ENCODE results near the gene TMEM106A. TPM values are rescaled to one million over a fixed set of nuclear protein-coding genes. Genes with fewer than 3 reads are reported as not detected.
A peak's percentile ranks its signal among the peaks of the same experiment; 100 is the strongest.
"Not testable (repeated sequence)": the region's sequence is repeated elsewhere in the genome, so short reads cannot be mapped to it uniquely, and the experiment has no call there.

The TMEM106A gene
- 10 to 100 TPM in 2 of 4 donors, 1 to 10 TPM in 2; 8.9 to 20.4 (median 13.9) TPM for polyA plus RNA-seq (ENCODE audit: insufficient read length in 4 of 4)

GRCh38 chr17:43211480-43212402, at the start of gene TMEM106A:
TSS of gene TMEM106A (plus strand) at chr17:43211875. CDS start at chr17:43213042, 1,167 bp downstream.
- DNase-seq (ENCODE audit: low read depth in 4 of 4, low spot score in 3 of 4): peak; percentile 58 to 70 (median 68)

GRCh38 chr17:43165971-43166370, 45.7 kb upstream of the TMEM106A start:
- DNase-seq (ENCODE audit: low read depth in 4 of 4, low spot score in 3 of 4): not testable (repeated sequence)

- DNase-seq (ENCODE audit: low read depth in 4 of 4, low spot score in 3 of 4): no peak
Observed at GRCh38 chr17:43169561-43170139, 42.0 kb upstream of the TMEM106A start.

- DNase-seq (ENCODE audit: low read depth in 4 of 4, low spot score in 3 of 4): peak in 3 of 4 donors; percentile 85 to 92 (median 92)
Observed at GRCh38 chr17:43170140-43170765, 41.4 kb upstream of the TMEM106A start.

- peak; percentile 97 to 99 (median 98) for DNase-seq (ENCODE audit: low read depth in 4 of 4, low spot score in 3 of 4)
Observed at GRCh38 chr17:43170766-43171585, 40.7 kb upstream of the TMEM106A start, which contains the start of gene NBR1. TSS of gene NBR1 (plus strand) at chr17:43171214. CDS start at chr17:43175800, 4,586 bp downstream.

GRCh38 chr17:43171586-43172487, 39.8 kb upstream of the TMEM106A start:
- peak in 3 of 4 donors; percentile 59 to 69 (median 67) for DNase-seq (ENCODE audit: low read depth in 4 of 4, low spot score in 3 of 4)

GRCh38 chr17:43175213-43176118, 36.2 kb upstream of the TMEM106A start:
- no peak for DNase-seq (ENCODE audit: low read depth in 4 of 4, low spot score in 3 of 4)

- DNase-seq (ENCODE audit: low read depth in 4 of 4, low spot score in 3 of 4): no peak
Observed at GRCh38 chr17:43176119-43176570, 35.5 kb upstream of the TMEM106A start.

- no peak for DNase-seq (ENCODE audit: low read depth in 4 of 4, low spot score in 3 of 4)
Observed at GRCh38 chr17:43183921-43184320, 27.8 kb upstream of the TMEM106A start.

- not testable (repeated sequence) for DNase-seq (ENCODE audit: low read depth in 4 of 4, low spot score in 3 of 4)
Observed at GRCh38 chr17:43186656-43187055, 25.0 kb upstream of the TMEM106A start.

GRCh38 chr17:43193251-43193650, 18.4 kb upstream of the TMEM106A start:
- DNase-seq (ENCODE audit: low read depth in 4 of 4, low spot score in 3 of 4): no peak

GRCh38 chr17:43199633-43200032, 12.0 kb upstream of the TMEM106A start:
- DNase-seq (ENCODE audit: low read depth in 4 of 4, low spot score in 3 of 4): no peak

GRCh38 chr17:43200127-43200526, 11.5 kb upstream of the TMEM106A start:
- no peak for DNase-seq (ENCODE audit: low read depth in 4 of 4, low spot score in 3 of 4)

- not testable (repeated sequence) for DNase-seq (ENCODE audit: low read depth in 4 of 4, low spot score in 3 of 4)
Observed at GRCh38 chr17:43203013-43203412, 8.7 kb upstream of the TMEM106A start.

GRCh38 chr17:43210576-43210975, 1.1 kb upstream of the TMEM106A start:
- DNase-seq (ENCODE audit: low read depth in 4 of 4, low spot score in 3 of 4): no peak

- DNase-seq (ENCODE audit: low read depth in 4 of 4, low spot score in 3 of 4): no peak
Observed at GRCh38 chr17:43211123-43211479, 574 bp upstream of the TMEM106A start.

GRCh38 chr17:43212641-43213490, 1.2 kb downstream of the TMEM106A start:
- DNase-seq (ENCODE audit: low read depth in 4 of 4, low spot score in 3 of 4): no peak

All from left renal pelvis (tissue), 4 donors.